Measurements from ENCODE around the gene BTD.

The BTD gene

GRCh38 chr3:15629860-15630597, 28.5 kb downstream of the BTD start:
- peak; percentile 79 for DNase-seq (ENCODE audit: low spot score)
- in situ Hi-C loops (cut with MboI; ENCODE audit: low pct_unique_long_range_greater_than_20kb, low sequenced_read_pairs, unreplicated experiment), result loop anchor here (10.0 kb wide), 1 partner anchor 175 kb away; no protein-coding TSS in a partner anchor
- TF ChIP-seq CTCF (IDR thresholded peaks at IDR 0.05; ENCODE audit: extremely low read depth, insufficient read depth, missing control alignments), result peak; percentile 75

DNA sequence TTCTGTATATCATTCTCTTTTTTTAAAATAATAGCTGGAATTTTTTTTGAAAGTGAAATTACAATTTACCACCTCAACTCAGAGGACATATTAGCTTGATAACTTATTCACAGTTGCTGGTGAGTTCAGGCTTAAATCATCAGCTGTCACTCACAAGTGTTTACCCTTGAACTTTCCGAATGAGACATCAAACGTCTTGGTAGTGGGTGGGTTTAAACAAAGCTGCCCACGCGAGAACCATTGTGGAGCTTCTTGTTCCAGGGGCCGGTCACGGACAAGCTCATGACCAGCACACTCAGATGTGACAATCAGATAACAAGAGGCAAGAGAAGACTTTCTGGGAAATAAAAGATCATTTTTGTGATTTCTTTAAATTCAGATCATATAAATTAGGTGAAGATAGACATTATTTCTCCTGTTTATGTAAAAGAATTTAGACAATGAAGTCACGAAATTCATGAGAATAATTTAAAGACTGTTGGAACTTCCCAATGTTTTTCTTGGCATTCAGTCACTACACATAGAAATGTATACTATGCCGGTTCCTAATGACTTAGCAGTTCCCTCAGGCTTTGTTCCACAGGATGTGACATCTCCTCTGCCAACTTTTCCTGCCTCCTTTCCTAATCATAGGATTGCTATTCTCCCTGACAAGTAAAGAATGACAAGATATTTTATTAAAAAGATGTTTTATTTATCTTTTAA, 29.3 kb downstream of the BTD start:
- peak; percentile 46 for DNase-seq (ENCODE audit: low spot score)
- TF ChIP-seq CTCF (IDR thresholded peaks at IDR 0.05; ENCODE audit: extremely low read depth, insufficient read depth, missing control alignments), result no peak
- in situ Hi-C loops (cut with MboI; ENCODE audit: low pct_unique_long_range_greater_than_20kb, low sequenced_read_pairs, unreplicated experiment), result loop anchor here (10.0 kb wide), 1 partner anchor 174 kb away; no protein-coding TSS in a partner anchor

GRCh38 chr3:15631426-15632211, 30.1 kb downstream of the BTD start:
- no peak for TF ChIP-seq CTCF (IDR thresholded peaks at IDR 0.05; ENCODE audit: extremely low read depth, insufficient read depth, missing control alignments)
- in situ Hi-C loops (cut with MboI; ENCODE audit: low pct_unique_long_range_greater_than_20kb, low sequenced_read_pairs, unreplicated experiment), result loop anchor here (10.0 kb wide), 1 partner anchor 173 kb away; no protein-coding TSS in a partner anchor
- no peak for DNase-seq (ENCODE audit: low spot score)

GRCh38 chr3:15632212-15632580, 30.7 kb downstream of the BTD start:
- in situ Hi-C loops (cut with MboI; ENCODE audit: low pct_unique_long_range_greater_than_20kb, low sequenced_read_pairs, unreplicated experiment), result loop anchor here (10.0 kb wide), 1 partner anchor 173 kb away; no protein-coding TSS in a partner anchor
- TF ChIP-seq CTCF (IDR thresholded peaks at IDR 0.05; ENCODE audit: extremely low read depth, insufficient read depth, missing control alignments), result no peak
- DNase-seq (ENCODE audit: low spot score), result no peak

DNA sequence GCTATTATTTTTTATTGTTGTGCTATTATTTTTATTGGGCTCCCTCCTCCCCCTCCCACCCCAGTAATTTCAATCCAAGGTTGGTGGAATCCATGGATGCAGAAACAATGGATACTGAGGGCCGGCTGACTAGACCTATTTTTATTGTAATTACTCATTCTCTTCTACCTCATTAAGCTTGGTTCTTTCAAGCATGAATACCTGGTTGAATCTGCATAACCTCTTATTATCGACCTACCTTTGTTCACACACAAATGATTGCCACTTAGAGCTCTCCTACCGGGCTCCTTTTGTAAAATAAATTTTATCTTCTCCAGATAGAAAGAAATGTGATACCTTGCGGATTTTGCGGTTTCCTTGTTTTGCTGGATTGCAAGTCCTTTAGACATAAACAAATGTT, 31.6 kb downstream of the BTD start:
- in situ Hi-C loops (cut with MboI; ENCODE audit: low pct_unique_long_range_greater_than_20kb, low sequenced_read_pairs, unreplicated experiment), result loop anchor here (10.0 kb wide), 1 partner anchor 172 kb away; no protein-coding TSS in a partner anchor
- no peak for TF ChIP-seq CTCF (IDR thresholded peaks at IDR 0.05; ENCODE audit: extremely low read depth, insufficient read depth, missing control alignments)
- no peak for DNase-seq (ENCODE audit: low spot score)
